AML-193 (cell line): Measurements from ENCODE around the gene TMEM145.
A peak's percentile ranks its signal among the peaks of the same experiment; 100 is the strongest.
"Not testable (repeated sequence)": the region's sequence is repeated elsewhere in the genome, so short reads cannot be mapped to it uniquely, and the experiment has no call there.

Source experiments
- DNase-seq, 2 experiments: peaks; one replicate each; lab custom pipeline; 2025; lab: John Stamatoyannopoulos, UW

The TMEM145 gene

GRCh38 chr19:42313096-42313839 is at the start of gene TMEM145:
TMEM145 (plus strand) TSS chr19:42313309; CDS start chr19:42313377, 68 bp downstream.
- peak in 1 of 2 experiments; percentile 8 for DNase-seq

GRCh38 chr19:42266105-42266504 is 47.0 kb upstream of the TMEM145 start:
- DNase-seq, result not testable (repeated sequence)

DNA sequence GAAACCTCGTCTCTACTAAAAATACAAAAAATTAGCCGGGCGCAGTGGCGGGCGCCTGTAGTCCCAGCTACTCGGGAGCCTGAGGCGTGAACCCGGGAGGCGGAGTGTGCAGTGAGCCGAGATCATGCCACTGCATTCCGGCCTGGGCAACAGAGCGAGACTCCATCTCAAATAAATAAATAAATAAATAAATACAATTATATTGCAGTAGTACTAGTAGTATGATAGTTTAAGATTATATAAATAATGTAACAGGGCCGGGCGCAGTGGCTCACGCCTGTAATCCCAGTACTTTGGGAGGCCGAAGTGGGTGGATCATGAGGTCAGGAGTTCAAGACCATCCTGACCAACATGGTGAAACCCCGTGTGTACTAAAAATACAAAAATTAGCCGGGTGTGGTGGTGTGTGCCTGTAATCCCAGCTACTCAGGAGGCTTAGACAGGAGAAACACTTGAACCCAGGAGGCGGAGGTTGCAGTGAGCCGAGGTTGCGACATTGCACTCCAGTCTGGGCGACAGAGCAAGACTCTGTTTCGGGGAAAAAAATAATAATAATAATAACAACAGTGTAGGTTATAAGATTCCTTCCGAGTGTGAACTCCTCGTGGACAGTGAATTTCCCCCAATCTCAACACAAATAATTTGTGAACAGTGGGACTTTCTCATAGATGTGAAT is 46.0 kb upstream of the TMEM145 start:
- not testable (repeated sequence) for DNase-seq

DNA sequence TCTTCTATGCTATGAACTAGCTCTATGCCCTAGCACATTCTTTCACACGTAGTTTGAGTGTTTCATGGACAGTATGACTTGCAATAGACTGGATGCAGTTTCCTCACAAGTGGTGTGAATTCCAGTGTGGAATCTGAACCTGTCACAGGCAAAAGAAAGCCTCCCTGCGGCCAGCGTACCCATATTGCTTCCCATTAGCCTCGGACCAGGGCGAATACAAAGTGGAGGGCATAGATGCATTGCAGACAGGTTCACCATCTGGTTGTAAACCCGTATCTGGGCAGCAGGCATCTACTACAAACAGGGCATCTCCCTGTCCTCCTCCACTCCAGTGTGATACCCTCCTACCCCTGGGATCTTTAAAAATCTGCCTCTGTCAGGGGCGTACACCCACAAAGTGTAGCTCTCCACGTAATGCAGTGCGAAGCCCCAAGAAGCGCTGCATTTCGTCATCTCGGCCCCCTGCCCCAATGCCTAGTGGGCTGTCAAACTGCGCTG is 45.4 kb upstream of the TMEM145 start:
- DNase-seq, result no peak

GRCh38 chr19:42268142-42268703 is 44.9 kb upstream of the TMEM145 start:
- peak; percentile 98 to 99 for DNase-seq

DNA sequence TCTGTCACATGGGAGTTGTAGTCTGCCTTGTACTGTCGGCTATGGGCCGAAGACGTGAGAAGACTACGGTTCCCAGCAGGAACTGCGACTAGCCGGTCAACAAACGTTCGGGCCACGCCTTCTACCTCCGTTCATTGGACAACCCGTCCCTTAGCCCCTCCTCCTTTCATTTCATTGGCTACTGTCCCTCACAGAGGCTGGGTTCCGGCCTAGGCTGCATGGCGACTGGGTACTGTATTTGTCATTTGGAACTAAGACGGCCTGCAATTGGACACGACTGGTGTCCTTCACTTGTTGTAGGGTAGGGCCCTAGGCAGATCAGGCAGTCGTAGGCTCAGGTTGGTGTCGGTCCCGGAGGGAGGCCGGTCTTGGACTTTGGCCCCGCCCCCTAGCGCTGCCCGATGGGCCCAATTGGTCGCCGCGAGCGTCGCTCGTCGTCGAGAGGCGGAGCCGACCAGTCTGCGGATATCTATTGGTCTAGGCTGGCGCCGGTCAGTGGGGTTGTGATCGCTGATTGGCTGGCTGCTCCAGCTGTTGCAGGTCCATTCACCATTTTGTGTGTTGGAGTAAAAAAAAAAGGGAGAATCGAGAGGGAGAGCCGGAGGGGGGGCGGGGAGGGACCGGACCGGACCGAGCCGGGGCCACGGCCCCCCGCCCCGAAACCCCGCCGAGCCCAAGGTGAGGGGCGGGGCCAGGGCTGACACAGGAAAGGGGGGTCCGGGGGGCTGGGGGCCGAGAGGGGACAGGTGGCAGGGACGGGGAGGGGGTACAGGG is 44.2 kb upstream of the TMEM145 start, which contains the start of gene CIC:
Gene CIC (plus strand): TSS at position 549 of the 774 bp plus-strand sequence. CDS start 2,532 bp downstream, outside the sequence.
- DNase-seq, result peak; percentile 99 to 100

GRCh38 chr19:42269478-42270345 is 43.4 kb upstream of the TMEM145 start:
- DNase-seq, result no peak

DNA sequence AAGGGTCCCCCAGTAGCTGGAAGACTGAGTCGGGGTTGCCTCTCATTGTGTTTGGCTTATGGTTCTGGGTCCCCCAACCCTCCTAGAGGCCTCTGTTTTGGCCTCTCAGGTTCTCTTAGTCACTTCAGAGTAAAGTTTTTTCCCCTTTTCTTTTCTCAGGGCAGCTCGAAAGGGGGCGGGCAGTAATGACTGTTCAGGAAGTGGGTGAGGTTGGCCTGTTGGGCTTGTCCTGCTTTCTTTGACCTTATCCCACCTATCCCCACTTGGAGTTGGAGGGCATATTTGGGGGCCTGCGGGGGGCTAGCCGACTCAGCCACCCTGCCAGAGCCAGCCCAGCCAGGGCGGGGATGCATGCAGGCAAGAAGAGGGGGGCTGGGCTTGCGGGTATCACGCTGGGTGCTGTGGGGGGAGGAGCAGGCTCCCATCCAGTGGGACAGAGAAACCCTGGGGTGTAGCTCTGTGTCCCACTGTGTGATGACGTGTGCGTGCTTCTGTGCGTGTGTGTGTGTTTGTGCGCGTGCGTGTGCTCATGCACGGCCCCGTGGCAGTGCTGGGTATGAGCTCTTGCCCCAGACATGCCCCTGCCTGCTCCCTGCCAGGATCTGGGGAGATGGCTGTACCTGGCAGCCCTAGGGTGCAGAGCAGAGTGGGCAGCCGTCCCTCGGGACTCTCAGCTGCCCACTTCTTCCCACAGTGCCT is 42.6 kb upstream of the TMEM145 start:
- DNase-seq, result peak; percentile 47 to 54

DNA sequence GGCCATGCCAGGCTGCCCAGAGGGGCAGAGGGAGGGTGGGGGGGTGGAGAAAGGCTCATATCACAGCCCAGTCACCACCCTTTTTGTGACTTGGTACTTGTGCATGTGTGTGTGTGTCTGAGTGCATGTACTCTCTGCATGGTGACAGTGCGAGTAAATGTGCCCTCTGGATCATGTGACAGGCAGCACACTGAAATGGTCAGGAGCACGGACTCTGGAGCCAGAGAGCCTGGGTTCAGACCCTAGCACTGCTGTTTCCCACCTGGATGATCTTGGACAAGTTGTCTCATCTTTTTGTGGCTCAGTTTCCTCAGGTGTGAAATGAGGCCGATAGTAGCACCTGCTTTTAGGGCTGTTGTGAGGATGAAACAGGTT is 42.1 kb upstream of the TMEM145 start:
- DNase-seq, result no peak

GRCh38 chr19:42271861-42272534 is 41.1 kb upstream of the TMEM145 start:
- no peak for DNase-seq

DNA sequence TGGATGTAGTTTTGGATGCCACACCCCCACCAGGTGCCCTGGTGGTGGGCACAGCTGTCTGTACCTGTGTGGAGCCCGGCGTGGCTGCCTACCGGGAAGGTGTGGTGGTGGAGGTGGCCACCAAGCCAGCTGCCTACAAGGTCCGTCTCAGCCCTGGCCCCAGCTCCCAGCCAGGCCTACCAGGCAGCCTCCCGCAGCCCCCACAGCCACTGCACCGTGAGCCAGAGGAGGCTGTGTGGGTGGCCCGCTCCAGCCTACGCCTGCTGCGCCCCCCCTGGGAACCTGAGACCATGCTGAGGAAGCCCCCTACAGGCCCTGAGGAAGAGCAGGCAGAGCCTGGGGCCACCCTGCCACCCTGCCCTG is 40.6 kb upstream of the TMEM145 start:
- no peak for DNase-seq

- DNase-seq, result no peak
These were observed 40.1 kb upstream of the TMEM145 start for GRCh38 chr19:42272989-42273406.

DNA sequence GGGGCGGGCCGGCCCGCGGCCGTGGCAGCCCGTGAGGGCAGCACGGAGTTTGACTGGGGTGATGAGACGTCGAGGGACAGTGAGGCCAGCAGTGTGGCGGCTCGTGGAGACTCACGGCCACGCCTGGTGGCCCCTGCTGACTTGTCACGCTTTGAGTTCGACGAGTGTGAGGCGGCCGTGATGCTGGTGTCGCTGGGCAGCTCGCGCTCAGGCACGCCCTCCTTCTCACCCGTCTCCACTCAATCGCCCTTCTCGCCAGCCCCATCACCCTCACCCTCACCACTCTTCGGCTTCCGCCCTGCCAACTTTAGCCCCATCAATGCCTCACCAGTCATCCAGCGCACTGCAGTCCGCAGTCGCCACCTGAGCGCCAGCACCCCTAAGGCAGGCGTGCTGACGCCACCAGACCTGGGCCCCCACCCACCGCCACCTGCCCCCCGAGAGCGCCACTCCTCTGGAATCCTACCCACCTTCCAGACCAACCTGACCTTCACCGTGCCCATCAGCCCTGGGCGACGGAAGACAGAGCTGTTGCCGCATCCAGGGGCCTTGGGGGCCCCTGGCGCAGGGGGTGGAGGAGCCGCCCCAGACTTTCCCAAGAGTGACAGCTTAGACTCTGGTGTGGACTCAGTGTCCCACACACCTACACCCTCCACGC is 39.6 kb upstream of the TMEM145 start:
- DNase-seq, result no peak

DNA sequence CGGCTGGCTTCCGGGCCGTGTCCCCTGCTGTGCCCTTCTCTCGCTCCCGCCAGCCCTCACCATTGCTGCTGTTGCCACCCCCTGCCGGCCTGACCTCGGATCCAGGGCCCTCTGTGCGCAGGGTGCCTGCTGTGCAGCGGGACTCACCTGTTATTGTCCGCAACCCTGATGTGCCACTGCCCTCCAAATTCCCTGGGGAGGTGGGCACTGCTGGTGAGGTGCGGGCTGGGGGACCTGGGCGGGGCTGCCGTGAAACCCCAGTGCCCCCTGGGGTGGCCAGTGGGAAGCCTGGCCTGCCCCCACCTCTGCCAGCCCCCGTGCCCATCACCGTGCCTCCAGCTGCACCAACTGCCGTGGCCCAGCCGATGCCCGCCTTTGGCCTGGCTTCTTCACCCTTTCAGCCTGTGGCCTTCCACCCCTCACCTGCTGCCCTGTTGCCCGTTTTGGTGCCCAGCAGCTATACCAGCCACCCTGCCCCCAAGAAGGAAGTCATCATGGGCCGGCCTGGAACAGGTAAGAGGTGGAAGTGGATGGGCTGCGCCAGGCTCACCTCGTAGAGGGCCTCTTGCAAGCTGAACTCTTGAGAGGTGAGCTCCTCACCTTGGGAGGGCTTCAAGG is 38.9 kb upstream of the TMEM145 start:
- DNase-seq, result no peak

GRCh38 chr19:42275103-42275502 is 38.0 kb upstream of the TMEM145 start:
- DNase-seq, result no peak

DNA sequence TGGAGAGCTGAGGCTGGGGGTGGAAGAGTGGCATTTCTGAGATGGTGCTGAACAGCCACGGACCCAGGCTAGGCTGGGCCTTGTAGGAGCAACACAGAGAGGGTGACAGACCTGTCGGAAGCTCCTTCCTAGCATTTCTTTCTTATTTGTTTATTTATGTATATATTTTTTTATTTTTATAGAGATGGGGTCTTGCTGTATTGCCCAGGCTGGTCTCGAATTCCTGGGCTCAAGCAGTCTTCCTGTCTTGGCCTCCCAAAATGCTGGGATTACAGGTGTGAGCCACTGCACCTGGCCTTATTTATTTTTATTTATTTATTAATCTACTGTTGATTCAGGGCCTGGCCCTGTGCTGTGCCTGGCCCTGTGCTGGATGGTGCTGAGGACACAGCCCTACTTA is 37.6 kb upstream of the TMEM145 start:
- no peak for DNase-seq

GRCh38 chr19:42276284-42276683 is 36.8 kb upstream of the TMEM145 start:
- no peak for DNase-seq

- no peak for DNase-seq
These were observed 36.3 kb upstream of the TMEM145 start for GRCh38 chr19:42276821-42277220.
